ENCODE results near the gene TRMT11. TPM values are rescaled to one million over a fixed set of nuclear protein-coding genes. Genes with fewer than 3 reads are reported as not detected.
A peak's percentile ranks its signal among the peaks of the same experiment; 100 is the strongest.

The TRMT11 gene
- polyA plus RNA-seq, 1 of the 3 experiments (the other 2 are of a cell fraction) = 15.0 TPM

DNA sequence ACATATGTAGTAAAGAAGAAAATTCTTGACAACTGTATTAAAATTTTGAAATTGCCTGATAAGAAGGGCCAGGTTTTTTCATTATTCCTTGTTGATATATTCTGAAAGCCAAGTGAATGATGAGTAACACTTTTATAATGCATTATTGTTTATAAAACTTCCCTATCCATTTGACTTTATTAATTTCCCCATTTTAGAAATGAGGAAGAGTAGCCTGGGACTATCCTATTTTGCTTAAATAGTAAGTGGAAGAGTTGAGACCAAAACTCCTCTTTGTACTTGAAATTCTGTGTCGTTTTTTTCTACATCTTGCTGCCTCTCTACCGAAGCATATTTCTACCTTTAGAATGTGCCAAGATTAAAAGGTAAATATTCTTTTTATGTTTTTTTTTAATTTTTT lies 39.7 kb downstream of the TRMT11 start:
- no peak for DNase-seq

DNA sequence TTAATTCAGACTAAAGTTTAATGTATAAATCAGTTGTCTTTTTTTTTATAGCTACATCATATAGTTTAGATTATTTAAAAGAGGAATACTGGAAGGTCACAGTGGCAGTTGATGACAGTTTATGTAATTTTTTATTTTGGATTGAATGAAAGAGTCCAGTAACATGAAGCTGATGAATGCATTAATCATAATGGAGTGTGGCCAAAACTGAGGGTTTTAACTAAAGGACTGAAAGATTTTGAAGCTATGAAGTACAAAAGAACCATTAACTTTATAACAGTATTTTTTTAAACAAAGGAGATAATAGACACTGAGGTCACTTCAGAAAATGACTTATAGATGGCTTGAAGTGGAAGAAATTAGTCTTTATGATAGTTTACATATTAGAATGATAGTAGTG lies 41.3 kb downstream of the TRMT11 start:
- Histone ChIP-seq H3K79me2 (ENCODE audit: insufficient read depth) (no peaks in the 10 kb centered on the region), H3K4me1 (ENCODE audit: control insufficient read depth in 1 of 2, insufficient read depth in 2 of 2, low read depth in 1 of 2, low read length in 1 of 2) (no peaks in the 10 kb centered on the region; a peak in 1 of 4 replicates), H3K4me2 (no peak overlapping the region), H3K9ac (no peak overlapping the region), H3K27me3 (ENCODE audit: insufficient read depth) (no peaks in the 10 kb centered on the region), H3K4me3 (ENCODE audit: low read depth in 2 of 2, low read length in 1 of 2) (no peak overlapping the region), H3K9me3 (no peaks in the 10 kb centered on the region), H4K20me1 (ENCODE audit: insufficient read depth) (no peaks in the 10 kb centered on the region), H2AFZ (ENCODE audit: low read depth) (no peak overlapping the region), H3K9me2 (no peaks in the 10 kb centered on the region), H3K36me3 (replicated peaks in 1 of 2; ENCODE audit: control insufficient read depth in 1 of 2, insufficient read depth in 2 of 2, low read length in 1 of 2) (peaks cover 32 to 74% of the 10 kb centered on the region in 2 experiments), H3K27ac (ENCODE audit: low read depth in 2 of 2, low read length in 1 of 2) (no peak overlapping the region), H3F3A (replicated peaks; ENCODE audit: insufficient read depth) (no peaks in the 10 kb centered on the region)
- no peak for DNase-seq
- TF ChIP-seq JUND (IDR thresholded peaks at IDR 0.05) = no peak
- TF ChIP-seq, protein P1, sequence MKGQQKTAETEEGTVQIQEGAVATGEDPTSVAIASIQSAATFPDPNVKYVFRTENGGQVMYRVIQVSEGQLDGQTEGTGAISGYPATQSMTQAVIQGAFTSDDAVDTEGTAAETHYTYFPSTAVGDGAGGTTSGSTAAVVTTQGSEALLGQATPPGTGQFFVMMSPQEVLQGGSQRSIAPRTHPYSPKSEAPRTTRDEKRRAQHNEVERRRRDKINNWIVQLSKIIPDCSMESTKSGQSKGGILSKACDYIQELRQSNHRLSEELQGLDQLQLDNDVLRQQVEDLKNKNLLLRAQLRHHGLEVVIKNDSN (IDR thresholded peaks at IDR 0.05; ENCODE audit: borderline replicate concordance, low read depth) = no peak
- TF ChIP-seq, protein P2, sequence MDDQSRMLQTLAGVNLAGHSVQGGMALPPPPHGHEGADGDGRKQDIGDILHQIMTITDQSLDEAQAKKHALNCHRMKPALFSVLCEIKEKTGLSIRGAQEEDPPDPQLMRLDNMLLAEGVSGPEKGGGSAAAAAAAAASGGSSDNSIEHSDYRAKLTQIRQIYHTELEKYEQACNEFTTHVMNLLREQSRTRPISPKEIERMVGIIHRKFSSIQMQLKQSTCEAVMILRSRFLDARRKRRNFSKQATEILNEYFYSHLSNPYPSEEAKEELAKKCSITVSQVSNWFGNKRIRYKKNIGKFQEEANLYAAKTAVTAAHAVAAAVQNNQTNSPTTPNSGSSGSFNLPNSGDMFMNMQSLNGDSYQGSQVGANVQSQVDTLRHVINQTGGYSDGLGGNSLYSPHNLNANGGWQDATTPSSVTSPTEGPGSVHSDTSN (IDR thresholded peaks at IDR 0.05) = peak; percentile 35; the same call in 1 of the 2 replicates
- TF ChIP-seq FOXM1 (IDR thresholded peaks at IDR 0.05; ENCODE audit: low read depth) = no peak
- no peak for TF ChIP-seq YY1 (IDR thresholded peaks at IDR 0.05; ENCODE audit: low read depth)
- no peak for TF ChIP-seq NRF1 (IDR thresholded peaks at IDR 0.05; ENCODE audit: low read depth, low read length)
- TF ChIP-seq SIN3A (IDR thresholded peaks at IDR 0.05; ENCODE audit: borderline replicate concordance, low read depth, low read length) = no peak
- TF ChIP-seq TEAD4 (IDR thresholded peaks at IDR 0.05; ENCODE audit: borderline replicate concordance, insufficient read depth) = no peak
- TF ChIP-seq SMC3 (IDR thresholded peaks at IDR 0.05; ENCODE audit: low read depth, low read length) = no peak
- TF ChIP-seq CHD2 (IDR thresholded peaks at IDR 0.05; ENCODE audit: low read length, partially characterized antibody) = no peak
- no peak for TF ChIP-seq RFX5 (IDR thresholded peaks at IDR 0.05; ENCODE audit: low read length)
- TF ChIP-seq NFIC (IDR thresholded peaks at IDR 0.05; ENCODE audit: borderline replicate concordance) = 0 out of 2 replicates have a peak, but pooled peaks have one; percentile 6
- ChIA-PET CTCF (interaction anchor here (1.6 kb wide), 1 partner anchor 15 kb away, joined by 4 read pairs; no protein-coding TSS in a partner anchor), POLR2A (no interaction called here)

More for the DNA sequence above, 39.7 kb downstream of the TRMT11 start:
- H4K20me1 ChIP-seq (ENCODE audit: insufficient read depth) = no peaks in the 10 kb centered on the region
- ChIA-PET POLR2A (no interaction called here), CTCF (no interaction called here)
- H2AFZ ChIP-seq (ENCODE audit: low read depth) = no peak overlapping the region
- no peaks in the 10 kb centered on the region for H3F3A ChIP-seq (replicated peaks; ENCODE audit: insufficient read depth)
- H3K4me2 ChIP-seq = no peak overlapping the region
- no peak overlapping the region for H3K4me3 ChIP-seq (ENCODE audit: low read depth in 2 of 2, low read length in 1 of 2)
- 95% methylated on average over 2 of the region's 2 CpGs for WGBS (ENCODE audit: low lambda C conversion rate)
- H3K9ac ChIP-seq = no peak overlapping the region
- TF ChIP-seq SIN3A (IDR thresholded peaks at IDR 0.05; ENCODE audit: borderline replicate concordance, low read depth, low read length) = no peak
- TF ChIP-seq, protein P3, sequence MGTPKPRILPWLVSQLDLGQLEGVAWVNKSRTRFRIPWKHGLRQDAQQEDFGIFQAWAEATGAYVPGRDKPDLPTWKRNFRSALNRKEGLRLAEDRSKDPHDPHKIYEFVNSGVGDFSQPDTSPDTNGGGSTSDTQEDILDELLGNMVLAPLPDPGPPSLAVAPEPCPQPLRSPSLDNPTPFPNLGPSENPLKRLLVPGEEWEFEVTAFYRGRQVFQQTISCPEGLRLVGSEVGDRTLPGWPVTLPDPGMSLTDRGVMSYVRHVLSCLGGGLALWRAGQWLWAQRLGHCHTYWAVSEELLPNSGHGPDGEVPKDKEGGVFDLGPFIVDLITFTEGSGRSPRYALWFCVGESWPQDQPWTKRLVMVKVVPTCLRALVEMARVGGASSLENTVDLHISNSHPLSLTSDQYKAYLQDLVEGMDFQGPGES (IDR thresholded peaks at IDR 0.05; ENCODE audit: low read depth, low read length) = no peak
- TF ChIP-seq TAF1 (IDR thresholded peaks at IDR 0.05; ENCODE audit: borderline replicate concordance, low read depth, low read length) = no peak
- TF ChIP-seq, protein P2 (IDR thresholded peaks at IDR 0.05) = no peak
- H3K9me2 ChIP-seq = no peaks in the 10 kb centered on the region
- H3K27ac ChIP-seq (ENCODE audit: low read depth in 2 of 2, low read length in 1 of 2) = no peak overlapping the region
- H3K79me2 ChIP-seq (ENCODE audit: insufficient read depth) = no peaks in the 10 kb centered on the region
- H3K27me3 ChIP-seq (ENCODE audit: insufficient read depth) = no peaks in the 10 kb centered on the region
- no peaks in the 10 kb centered on the region; a peak in 1 of 4 replicates for H3K4me1 ChIP-seq (ENCODE audit: control insufficient read depth in 1 of 2, insufficient read depth in 2 of 2, low read depth in 1 of 2, low read length in 1 of 2)
- H3K36me3 ChIP-seq (replicated peaks in 1 of 2; ENCODE audit: control insufficient read depth in 1 of 2, insufficient read depth in 2 of 2, low read length in 1 of 2) = peaks cover 47 to 77% of the 10 kb centered on the region in 2 experiments
- H3K9me3 ChIP-seq = no peaks in the 10 kb centered on the region
